GM19468 (cell line): ENCODE data around the gene APP.
"Not testable (repeated sequence)": the region's sequence is repeated elsewhere in the genome, so short reads cannot be mapped to it uniquely, and the experiment has no call there.

ENCODE experiments used
- ATAC-seq: cut with Tn5 transposase; IDR thresholded peaks from one replicate; pipeline ENCODE4 v1.9.1; 2021; ENCODE audit warnings: mild to moderate bottlenecking, moderate library complexity, moderate number of reproducible peaks; ENCODE audit not compliant: unreplicated experiment; ENCODE audit errors: extremely low read depth

The APP gene

GRCh38 chr21:26106562-26106961 is 64.0 kb downstream of the APP start:
- ATAC-seq: no peak

GRCh38 chr21:26105819-26106218 is 64.8 kb downstream of the APP start:
- ATAC-seq: no peak

GRCh38 chr21:26100573-26100972 is 70.0 kb downstream of the APP start:
- ATAC-seq: no peak

- no peak for ATAC-seq
These were observed 70.9 kb downstream of the APP start for GRCh38 chr21:26099610-26100219.

GRCh38 chr21:26098772-26099397 is 71.7 kb downstream of the APP start:
- no peak for ATAC-seq

- ATAC-seq: no peak
These were observed 73.1 kb downstream of the APP start for GRCh38 chr21:26097475-26097874.

GRCh38 chr21:26096494-26097371 is 73.8 kb downstream of the APP start:
- no peak for ATAC-seq

- no peak for ATAC-seq
These were observed 75.4 kb downstream of the APP start for GRCh38 chr21:26095131-26095530.

GRCh38 chr21:26093122-26093521 is 77.4 kb downstream of the APP start:
- no peak for ATAC-seq

- ATAC-seq: no peak
These were observed 79.0 kb downstream of the APP start for GRCh38 chr21:26091480-26092018.

GRCh38 chr21:26089730-26090129 is 80.8 kb downstream of the APP start:
- no peak for ATAC-seq

- ATAC-seq: no peak
These were observed 83.2 kb downstream of the APP start for GRCh38 chr21:26087223-26087918.

- no peak for ATAC-seq
These were observed 84.7 kb downstream of the APP start for GRCh38 chr21:26085882-26086281.

GRCh38 chr21:26085127-26085526 is 85.4 kb downstream of the APP start:
- ATAC-seq: no peak

- no peak for ATAC-seq
These were observed 88.0 kb downstream of the APP start for GRCh38 chr21:26082549-26082948.

- ATAC-seq: not testable (repeated sequence)
These were observed 89.3 kb downstream of the APP start for GRCh38 chr21:26081175-26081760.

GRCh38 chr21:26080211-26080610 is 90.4 kb downstream of the APP start:
- no peak for ATAC-seq

- no peak for ATAC-seq
These were observed 91.2 kb downstream of the APP start for GRCh38 chr21:26079366-26079765.

- ATAC-seq: no peak
These were observed 93.0 kb downstream of the APP start for GRCh38 chr21:26077521-26077920.
